ENCODE measurements around the gene POLR2E.

The POLR2E gene

DNA sequence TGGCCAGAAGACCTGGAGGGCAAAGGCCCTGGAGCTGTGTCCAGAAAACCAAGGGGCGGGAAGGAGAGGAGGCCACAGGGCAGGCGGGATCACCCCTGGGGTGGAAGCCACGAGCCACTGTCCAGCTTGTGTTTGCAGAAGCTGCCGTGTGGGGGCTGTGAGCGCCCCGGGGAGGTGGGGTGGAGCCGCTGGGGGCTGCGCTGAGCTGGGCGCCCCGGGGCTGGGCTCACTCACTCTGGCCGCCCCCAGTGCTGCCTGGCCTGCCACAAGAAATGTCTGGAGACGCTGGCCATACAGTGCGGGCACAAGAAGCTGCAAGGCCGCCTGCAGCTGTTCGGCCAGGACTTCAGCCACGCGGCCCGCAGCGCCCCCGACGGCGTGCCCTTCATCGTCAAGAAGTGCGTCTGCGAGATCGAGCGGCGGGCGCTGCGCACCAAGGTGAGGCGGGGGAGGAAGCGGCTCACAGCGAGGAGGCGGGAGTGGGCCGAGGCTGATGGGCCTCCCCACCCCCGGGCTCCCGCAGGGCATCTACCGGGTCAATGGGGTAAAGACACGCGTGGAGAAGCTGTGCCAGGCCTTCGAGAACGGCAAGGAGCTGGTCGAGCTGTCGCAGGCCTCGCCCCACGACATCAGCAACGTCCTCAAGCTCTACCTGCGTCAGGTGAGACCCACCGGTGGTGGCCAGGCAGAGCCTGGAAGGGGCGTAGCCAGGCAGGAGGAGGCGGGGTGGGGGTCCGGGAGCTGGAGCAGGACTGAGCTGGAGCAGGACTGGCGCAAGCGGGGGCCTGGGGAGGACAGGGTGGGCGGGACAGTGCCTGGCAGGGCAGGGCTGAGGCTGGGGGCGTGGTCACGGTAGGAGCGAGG is 13.6 kb downstream of the POLR2E start:
- DNase-seq (ENCODE audit: low read depth in 2 of 2) = no peak

DNA sequence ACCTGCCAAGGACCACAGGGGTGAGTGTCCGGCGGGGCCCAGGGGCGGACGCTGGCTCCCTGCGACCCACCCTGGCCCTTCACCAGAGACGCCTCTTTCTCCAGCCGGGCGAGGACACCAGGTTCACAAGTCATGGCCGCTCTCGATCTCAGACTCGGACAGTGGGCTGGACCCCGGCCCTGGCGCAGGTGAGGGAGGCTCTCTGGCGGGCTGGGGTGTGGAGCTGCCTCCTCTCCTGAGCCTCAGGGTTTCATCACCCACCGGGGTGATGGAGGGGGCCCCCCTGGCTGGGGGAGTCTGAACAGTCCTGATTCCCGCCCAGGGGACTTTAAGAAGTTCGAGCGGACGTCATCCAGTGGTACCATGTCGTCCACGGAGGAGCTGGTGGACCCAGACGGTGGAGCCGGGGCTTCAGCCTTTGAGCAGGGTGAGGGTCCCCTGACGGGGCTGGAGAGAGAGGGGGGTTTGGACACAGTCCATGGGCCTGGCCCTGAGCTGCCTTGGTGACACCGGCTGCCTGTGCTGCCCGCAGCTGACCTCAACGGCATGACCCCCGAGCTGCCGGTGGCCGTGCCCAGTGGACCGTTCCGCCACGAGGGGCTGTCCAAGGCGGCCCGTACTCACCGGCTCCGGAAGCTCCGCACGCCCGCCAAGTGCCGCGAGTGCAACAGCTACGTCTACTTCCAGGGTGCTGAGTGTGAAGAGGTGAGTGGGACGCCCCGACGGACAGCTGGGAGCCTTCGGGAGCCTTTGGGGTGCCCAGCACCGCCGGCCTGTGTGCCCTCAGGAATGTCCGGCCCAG is 14.6 kb downstream of the POLR2E start:
- DNase-seq (ENCODE audit: low read depth in 2 of 2) = no peak

DNA sequence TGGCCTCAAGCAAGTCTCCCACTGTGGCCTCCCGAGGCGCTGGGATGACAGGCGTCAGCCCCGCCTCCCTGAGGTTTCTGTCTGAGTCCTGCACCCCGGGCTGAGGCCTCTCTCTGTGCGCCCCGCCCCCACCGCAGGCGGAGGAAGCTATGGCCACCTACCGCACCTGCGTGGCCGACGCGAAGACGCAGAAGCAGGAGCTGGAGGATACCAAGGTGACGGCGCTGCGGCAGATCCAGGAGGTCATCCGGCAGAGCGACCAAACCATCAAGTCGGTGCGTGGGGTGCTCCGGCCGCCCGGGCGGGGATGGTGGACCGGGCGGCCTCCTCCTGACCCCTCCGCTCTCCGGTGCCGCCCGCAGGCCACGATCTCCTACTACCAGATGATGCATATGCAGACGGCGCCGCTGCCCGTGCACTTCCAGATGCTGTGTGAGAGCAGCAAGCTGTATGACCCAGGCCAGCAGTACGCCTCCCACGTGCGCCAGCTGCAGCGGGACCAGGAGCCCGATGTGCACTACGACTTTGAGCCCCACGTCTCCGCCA is 15.5 kb downstream of the POLR2E start:
- DNase-seq (ENCODE audit: low read depth in 2 of 2) = no peak

DNA sequence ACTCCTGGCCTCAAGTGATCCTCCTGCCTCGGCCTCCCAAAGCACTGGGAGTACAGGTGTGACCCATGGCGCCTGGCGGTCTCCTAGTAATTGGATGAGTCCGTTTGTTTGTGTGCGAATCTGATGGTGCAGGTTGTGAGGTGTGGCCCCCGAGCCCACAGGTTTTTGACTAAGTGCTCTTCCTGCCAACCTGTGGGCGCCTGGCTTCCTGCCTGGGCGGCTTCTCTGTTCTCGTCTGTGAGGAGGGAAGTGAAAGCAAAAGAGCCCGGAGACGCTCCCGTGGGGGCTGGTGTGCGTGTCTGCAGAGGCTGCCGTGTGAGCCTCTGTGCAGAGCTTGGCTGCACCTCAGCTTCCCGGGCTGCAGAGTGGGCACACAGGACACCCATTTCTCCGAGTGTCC is 18.2 kb downstream of the POLR2E start:
- peak; percentile 90 to 91 for DNase-seq (ENCODE audit: low read depth in 2 of 2)

DNA sequence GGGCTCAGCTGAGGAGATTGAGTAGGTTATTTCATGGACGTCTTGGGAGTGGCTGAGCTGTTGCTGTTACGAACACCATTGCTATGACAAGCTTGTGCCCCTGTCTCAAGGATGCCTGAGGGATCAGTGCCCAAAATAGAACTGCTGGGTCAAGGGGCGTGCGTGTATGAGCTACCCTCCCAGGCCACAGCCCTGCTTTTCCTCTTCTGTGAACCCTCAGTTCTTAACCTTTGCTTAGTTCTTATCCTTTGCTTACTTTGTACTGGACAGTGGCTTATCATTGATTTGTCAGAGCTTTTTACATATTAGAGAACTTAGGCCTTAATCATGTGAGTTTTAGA is 19.2 kb downstream of the POLR2E start:
- no peak for DNase-seq (ENCODE audit: low read depth in 2 of 2)

DNA sequence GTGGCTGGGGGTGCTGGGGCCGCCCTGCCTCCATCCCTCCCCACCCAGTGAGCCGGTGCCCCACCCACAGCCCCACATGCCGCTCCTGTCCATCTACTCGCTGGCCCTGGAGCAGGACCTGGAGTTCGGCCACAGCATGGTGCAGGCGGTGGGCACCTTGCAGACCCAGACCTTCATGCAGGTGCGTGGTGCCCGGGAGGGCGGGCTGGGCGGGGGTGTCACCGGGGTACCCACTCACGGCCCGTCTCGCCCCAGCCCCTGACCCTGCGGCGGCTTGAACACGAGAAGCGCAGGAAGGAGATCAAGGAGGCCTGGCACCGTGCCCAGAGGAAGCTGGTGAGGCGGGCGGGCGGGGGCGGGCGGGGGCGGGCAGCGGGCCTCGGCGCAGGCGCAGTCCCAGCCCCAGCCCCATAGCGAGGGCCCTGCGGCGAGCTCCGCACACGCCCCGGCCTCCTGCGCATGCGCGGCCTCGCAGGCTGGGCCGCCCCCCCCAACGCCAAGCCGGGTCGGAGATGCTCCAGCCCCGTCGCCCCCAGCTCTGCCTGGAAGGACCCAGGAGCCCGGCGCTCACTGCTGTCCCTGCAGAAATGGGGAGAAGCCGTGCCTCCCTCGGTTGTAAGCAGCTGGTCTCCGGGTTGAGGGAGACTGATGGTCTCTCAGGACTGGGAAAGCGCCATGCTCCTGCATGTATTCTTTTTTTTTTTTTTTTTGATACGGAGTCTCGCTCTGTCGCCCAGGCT is 20.5 kb downstream of the POLR2E start:
- DNase-seq (ENCODE audit: low read depth in 2 of 2) = peak; percentile 84 to 88

DNA sequence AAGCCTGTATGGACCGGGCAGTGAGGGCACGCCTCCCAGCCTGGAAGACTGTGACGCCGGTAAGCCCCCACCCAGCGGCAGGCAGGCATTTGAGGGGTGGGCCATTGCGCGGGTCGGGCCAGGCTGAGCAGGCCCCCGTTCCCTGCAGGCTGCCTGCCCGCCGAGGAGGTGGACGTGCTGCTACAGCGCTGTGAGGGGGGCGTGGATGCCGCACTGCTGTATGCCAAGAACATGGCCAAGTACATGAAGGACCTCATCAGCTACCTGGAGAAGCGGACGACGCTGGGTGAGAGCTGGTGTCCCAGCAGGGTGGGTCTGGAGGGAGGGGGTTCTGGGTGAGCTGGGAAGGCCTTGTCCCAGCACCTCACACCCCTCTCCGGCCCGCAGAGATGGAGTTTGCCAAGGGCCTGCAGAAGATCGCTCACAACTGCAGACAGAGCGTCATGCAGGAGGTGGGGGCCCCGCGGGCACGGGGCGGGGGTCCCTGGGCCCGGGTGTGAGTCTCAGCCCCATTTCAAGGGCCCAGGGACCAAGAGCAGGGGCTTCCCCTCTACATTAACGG is 21.1 kb downstream of the POLR2E start:
- DNase-seq (ENCODE audit: low read depth in 2 of 2) = no peak

DNA sequence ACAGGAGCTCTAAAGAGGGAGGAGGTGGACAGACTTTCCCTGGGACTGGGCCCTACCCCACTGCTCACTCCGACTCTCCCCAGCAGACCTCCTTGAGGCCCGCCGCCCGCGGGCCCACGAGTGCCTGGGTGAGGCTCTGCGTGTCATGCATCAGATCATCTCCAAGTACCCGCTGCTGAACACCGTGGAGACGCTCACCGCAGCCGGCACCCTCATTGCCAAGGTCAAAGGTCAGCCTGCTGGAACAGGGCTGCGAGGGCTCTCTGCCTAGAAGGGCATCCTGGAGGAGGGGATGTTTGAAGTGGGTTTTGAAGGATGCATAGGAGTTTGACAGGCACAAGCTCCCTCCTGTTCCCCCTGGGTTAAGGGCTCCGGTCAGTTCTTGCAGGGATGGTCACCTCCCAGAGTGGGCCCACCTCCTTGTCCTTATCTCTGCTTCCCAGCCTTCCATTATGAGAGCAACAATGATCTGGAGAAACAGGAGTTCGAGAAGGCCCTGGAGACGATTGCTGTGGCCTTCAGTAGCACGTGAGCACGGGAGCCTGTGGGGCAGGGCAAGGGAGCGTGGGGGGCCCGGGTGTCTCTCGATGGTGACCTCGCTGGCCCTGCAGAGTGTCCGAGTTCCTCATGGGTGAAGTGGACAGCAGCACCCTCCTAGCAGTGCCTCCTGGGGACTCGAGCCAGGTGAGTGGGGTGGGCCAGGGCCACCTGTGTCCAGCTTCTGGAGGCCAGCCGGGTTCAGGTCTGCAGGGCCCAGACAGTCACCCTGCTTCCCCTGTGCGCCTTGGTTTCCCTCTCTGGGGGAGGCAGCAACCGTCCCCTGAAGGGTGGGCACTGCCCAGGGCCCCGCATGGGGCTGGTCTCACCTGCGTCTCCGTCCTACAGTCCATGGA is 21.9 kb downstream of the POLR2E start:
- DNase-seq (ENCODE audit: low read depth in 2 of 2) = no peak

DNA sequence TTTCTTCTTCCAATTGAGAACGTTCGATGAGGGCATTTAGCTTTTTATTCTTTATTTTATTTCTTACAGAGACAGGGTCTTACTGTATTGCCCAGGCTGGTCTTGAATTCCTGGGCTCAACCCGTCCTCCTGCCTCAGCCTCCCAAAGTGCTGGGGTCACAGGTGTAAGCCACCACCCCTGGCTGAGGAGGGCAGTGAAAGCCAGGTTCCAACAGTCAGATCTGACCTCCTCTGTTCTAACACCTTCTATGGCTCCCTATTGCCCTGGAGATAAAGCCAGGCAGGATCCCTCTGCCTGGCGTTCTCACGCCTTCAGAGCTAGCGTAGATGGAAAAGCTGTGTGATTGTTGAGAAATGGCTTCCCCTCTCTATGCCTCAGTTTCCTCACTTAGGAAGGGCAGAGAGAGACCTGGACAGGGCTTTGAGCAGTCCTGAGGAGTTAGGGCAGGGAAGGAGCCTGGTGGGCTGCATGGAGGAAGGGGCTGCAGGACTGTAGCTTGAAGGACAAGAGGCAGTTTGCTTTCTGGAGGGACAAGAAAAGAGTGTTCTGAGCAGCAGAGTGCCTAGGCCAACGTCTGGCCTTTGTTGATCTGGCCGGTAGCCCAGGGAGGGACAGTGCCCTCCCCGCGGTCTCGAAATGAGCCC is 22.7 kb downstream of the POLR2E start:
- DNase-seq (ENCODE audit: low read depth in 2 of 2) = no peak

DNA sequence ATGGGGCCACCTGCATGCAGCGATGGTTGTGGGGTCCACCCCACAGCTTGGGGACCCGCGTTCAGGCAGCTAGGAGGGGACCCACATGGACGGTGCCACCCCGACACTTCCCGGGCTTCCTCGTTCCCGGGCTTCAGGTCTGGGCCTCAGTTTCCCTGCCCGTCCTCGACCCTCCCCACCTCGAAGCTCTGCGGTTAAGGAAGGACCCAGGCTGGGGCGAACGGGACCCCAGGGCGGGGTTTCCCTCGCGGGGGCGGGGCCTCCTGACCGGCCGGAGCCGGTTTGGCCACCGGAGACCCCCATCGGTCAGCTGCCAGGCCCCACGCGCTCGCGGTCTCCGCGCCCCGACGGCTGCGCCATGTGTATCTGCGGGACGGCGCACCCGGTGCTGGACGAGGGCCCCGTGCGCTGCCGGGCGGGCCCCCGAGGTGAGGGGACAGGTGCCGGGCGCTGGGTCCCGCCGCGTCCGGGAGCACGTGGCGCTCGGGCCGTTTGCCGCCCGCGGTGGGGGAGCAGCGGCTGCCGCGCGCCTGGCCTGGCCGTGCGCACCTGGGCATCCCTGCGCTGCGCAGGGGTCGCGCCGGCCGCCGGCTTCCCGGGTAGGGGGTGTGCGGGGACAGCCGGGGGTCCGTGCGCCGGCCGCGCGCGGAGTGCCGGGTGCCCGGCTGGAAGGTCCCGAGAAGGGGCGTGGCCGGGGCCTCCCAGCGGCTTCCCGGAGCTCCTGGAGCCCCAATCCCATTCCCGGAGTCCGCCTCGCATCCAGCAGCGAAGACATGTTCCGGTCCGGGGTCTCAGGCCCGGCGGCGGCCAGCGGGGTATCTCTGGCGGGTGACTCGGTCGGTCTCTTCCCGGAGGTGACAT is 24.0 kb downstream of the POLR2E start:
- DNase-seq (ENCODE audit: low read depth in 2 of 2) = no peak

DNA sequence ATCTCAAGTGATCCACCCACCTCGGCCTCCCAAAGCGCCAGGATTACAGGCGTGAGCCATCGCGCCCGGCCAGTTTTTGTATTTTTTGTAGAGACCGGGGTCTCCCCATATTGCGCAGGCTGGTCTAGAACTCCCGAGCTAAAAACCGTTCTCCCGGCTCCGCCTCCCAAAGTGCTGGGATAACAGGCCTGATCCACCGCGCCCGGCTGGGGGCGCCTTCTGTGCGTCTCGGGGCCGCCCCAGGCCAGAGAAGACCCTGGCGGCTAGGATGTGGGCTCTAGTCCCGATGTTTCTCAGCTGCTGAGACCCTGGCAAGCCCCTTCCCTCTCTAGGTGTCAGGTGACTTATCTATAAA is 24.6 kb downstream of the POLR2E start:
- no peak for DNase-seq (ENCODE audit: low read depth in 2 of 2)

DNA sequence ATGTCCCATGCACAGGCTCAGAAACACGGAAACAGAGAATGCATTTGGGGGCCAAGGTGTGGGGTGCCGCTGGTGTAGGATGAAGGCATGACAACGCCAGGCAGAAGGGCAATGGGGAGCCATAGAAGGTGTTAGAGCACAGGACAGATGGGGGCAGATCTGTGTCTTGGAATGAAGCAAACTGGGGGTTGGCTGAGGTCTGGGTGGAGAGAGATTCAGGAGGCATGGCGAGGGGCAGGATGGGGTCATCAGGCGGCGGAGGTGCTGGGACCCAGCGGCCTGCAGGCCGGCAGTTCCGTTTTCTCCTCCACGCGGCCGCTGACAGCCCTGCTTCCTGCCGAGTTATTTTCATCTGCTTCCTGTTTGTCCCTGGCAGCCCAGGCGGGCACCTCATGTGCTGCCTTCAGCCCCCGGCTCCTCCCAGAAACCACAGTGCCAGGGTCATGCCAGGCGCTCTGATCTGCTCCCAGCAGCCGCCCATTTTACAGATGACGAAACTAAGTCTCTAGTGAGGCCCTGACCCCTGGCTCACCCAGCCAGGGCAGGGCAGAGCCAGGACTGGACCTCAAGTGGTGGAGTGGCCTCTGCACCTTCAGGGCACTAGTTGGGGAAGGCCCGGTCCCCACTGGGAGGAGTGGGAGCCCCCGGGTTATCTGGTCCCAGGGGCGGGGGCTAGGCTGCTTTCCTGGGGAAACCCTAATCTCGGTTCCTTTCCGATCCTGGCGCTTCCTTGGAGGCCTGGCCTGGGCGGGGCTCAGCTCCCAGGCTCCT is 26.0 kb downstream of the POLR2E start:
- DNase-seq (ENCODE audit: low read depth in 2 of 2) = peak; percentile 47 to 56

DNA sequence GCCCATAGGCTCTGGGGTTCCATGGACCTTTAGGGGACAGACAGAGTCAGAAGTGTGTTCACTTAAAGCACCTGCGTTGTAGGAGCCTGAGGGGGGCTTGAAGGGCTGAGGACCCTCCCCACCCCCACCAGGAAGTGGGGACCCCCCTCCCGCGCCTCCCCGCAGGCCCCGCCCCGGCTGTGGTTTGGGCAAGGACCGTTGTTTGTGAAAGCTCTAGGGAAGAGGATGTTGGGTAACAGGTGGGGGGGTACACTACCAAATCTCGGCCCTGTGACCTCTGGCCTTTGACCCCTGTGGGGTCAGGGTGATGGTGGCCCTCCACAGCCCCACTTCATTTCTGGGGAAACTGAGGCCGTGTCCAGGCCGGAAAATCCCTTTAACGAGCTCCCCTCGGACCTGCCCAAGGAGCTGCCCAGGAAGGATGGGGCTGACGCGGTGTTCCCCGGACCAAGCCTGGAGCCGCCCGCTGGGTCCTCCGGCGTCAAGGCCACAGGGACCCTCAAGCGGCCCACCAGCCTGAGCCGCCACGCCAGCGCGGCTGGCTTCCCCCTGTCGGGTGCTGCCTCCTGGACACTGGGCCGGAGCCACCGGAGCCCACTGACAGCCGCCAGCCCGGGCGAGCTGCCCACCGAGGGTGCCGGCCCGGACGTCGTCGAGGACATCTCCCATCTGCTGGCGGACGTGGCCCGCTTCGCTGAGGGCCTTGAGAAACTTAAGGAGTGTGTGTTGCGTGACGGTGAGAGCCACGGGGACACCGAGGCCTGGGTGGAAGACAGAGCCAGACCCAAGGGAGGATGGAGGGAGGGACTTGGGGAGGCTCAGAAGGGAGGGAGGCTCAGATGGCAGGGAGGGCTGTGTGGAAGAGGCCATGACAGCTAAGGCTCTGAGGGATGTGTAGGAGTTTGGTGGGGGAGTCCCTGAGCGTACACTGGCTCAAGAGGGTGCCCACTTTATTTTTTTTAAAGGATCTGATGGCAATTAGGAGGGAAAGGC is 26.9 kb downstream of the POLR2E start:
- DNase-seq (ENCODE audit: low read depth in 2 of 2) = no peak

DNA sequence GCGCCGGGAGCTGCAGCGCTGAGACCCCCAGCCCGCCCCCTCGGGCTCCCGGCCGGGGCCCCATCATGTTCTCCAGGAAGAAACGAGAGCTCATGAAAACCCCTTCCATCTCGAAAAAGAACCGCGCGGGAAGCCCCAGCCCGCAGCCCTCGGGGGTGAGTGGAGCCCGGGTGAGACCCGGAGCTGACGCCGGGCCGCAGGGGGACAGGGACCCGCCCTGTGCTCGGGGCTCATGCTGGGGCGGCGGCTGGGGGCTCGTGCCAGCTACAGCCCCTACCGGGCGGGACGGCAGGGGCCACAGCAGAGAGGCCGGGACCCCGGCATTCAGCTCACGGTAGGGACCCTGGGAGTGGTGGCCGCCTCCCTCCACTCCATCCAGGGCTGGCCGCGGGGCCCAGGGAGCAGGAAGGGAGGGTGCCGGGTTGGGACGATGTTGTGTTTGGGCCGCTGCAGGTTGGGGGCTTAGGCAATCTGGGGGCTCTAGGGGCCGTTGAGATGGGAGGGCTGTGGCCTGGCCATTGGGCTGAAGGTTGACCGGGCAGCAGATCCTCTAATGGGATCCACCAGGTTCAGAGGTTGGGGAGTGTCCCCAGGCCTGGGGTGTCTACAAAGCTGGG is 27.7 kb downstream of the POLR2E start:
- no peak for DNase-seq (ENCODE audit: low read depth in 2 of 2)

DNA sequence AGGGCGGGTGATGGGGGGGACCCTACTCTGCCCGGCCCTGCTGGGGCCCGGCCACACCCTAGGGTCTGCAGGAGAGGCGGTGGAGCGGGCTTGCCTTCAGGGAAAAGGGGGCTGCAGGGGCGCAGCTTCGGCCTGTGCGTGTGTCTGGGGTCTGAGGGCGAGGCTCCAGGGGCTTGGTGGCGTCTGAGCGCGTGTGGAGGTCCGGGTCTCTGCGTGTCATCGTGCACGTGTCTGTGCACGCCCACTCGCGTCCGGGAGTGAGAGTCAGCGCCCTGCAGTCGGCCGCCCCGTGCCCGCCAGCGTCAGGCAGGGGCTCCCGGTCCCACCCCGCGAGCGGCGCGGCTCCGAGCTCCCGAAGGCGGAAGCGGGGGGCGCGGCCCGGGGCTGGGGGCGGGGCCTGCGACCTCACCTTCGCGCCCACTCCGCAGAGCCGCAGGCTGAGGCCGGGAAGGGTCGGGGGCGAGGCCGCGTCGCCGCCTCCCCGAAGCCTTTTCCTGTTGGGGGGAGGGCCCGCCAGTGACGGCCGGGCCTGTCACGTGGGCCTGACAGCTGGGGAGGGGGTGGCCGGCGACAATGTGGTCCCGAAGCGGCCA is 28.3 kb downstream of the POLR2E start, which contains the start of gene ARHGAP45:
TSS of gene ARHGAP45 (plus strand) at position 420 of the 593 bp plus-strand sequence. CDS start 239 bp downstream, outside the sequence.
- peak; percentile 69 to 86 for DNase-seq (ENCODE audit: low read depth in 2 of 2)

DNA sequence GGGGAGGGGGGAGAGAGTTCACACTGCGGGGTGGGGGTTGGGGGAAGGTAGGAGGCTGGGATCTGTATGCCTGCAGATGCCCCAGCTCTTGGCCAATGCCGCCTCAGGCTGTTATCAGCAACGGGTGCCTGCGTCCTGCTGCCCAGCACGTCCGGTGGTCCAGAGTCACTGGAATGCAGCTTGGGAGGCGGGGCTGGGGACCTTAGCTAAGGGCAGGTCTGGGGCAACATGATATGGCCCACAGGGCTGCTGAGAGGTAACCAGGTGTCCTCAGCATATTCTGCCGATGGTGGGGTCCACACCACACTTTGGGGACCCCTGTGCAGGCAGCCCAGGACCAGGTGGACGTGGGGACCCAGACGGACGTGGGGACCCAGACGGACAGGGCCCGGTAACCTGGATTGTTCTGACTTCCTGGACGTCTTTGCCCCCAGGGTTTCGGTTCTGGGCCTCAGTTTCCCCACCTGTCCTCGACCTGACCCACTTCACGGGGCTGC is 28.9 kb downstream of the POLR2E start:
- DNase-seq (ENCODE audit: low read depth in 2 of 2) = no peak
